Measurements from ENCODE around the gene C1QTNF5. TPM values are rescaled to one million over a fixed set of nuclear protein-coding genes. Genes with fewer than 3 reads are reported as not detected.

The C1QTNF5 gene
- total and polyA plus RNA-seq, 2 donors (not counting 1 experiment from before 2014, with no cell fraction given), result not detected

- no peaks in the 10 kb centered on the region for H3K79me2 ChIP-seq (ENCODE audit: control insufficient read depth, insufficient read depth, low read length)
- peaks cover 0 to 19% (median 0%) of the 10 kb centered on the region in 3 donors for H3K9me3 ChIP-seq (ENCODE audit: control extremely low read depth in 1 of 3, control insufficient read depth in 2 of 3, insufficient read depth in 1 of 3, low read length in 2 of 3)
- DNase-seq (no peak), ATAC-seq (ENCODE audit: low read depth) (no peak)
- CTCF ChIA-PET, result interaction anchor here (1.0 to 2.1 kb wide), 5 partner anchors 18 to 114 kb away, joined by 3 to 8 read pairs (median 3); partner anchors contain the start of gene USP2
- H3K9ac ChIP-seq (ENCODE audit: low read length), result no peak overlapping the region
- H3K4me1 ChIP-seq (ENCODE audit: control insufficient read depth in 2 of 2, insufficient read depth in 2 of 2, low read length in 2 of 2), result peaks cover 19 to 28% of the 10 kb centered on the region in 2 donors
- Mint-ChIP-seq H3K9me3 (ENCODE audit: insufficient read depth) (no peaks in the 10 kb centered on the region), H3K4me3 (no peak overlapping the region), H3K27ac (no peak overlapping the region), H3K27me3 (peaks cover 40% of the 10 kb centered on the region), H3K4me1 (peaks cover 26% of the 10 kb centered on the region)
- H3K27me3 ChIP-seq (replicated peaks in 1 of 4; ENCODE audit: control extremely low read depth in 1 of 4, control insufficient read depth in 3 of 4, insufficient read depth in 4 of 4, low read length in 3 of 4), result peaks cover 0 to 47% (median 26%) of the 10 kb centered on the region in 4 experiments
- H3K27ac ChIP-seq (ENCODE audit: low read length in 2 of 2), result no peak overlapping the region
- TF ChIP-seq CTCF (IDR thresholded peaks at IDR 0.05) (no peak), EZH2 (IDR thresholded peaks at IDR 0.05; ENCODE audit: borderline replicate concordance, insufficient read depth, low read depth, low read length, poor library complexity, severe bottlenecking) (no peak)
- 83% methylated on average over 6 of the region's 8 CpGs for WGBS (ENCODE audit: insufficient coverage)
- no peaks in the 10 kb centered on the region for H4K20me1 ChIP-seq (ENCODE audit: control insufficient read depth, insufficient read depth, low read length, poor library complexity, severe bottlenecking)
- intact Hi-C loops (cut with micrococcal nuclease), result no loop called here
- no peak overlapping the region for H3K4me2 ChIP-seq (replicated peaks; ENCODE audit: low read depth, low read length, poor library complexity, severe bottlenecking)
- no peak overlapping the region for H2AFZ ChIP-seq (ENCODE audit: insufficient read depth, low read depth, low read length, poor library complexity, severe bottlenecking)
- H3K36me3 ChIP-seq (replicated peaks in 1 of 2; ENCODE audit: control extremely low read depth in 1 of 2, control insufficient read depth in 1 of 2, extremely low read depth in 1 of 2, insufficient read depth in 2 of 2, low read length in 1 of 2), result no peaks in the 10 kb centered on the region
- POLR2A ChIA-PET, result no interaction called here
- H3K4me3 ChIP-seq (ENCODE audit: control extremely low read depth in 1 of 5, extremely low read depth in 1 of 5, insufficient read depth in 1 of 5, low read depth in 2 of 5, low read length in 4 of 5), result no peak overlapping the region
Measured at GRCh38 chr11:119361056-119361787, 20.5 kb upstream of the C1QTNF5 start.

Data from B cell (primary cell).